AG09319 (cell line): ENCODE measurements around the gene CCDC198.
A peak's percentile ranks its signal among the peaks of the same experiment; 100 is the strongest.

ENCODE experiments used
- DNase-seq: peaks from one replicate; pipeline ENCODE4 v3.0.0-alpha.2; 2010; ENCODE audit warnings: low read depth; ENCODE audit errors: extremely low read depth
- CTCF ChIP-seq: IDR thresholded peaks from 2 replicates; pipeline ENCODE4 v1.5.1; 2011; ENCODE audit warnings: low read depth, mild to moderate bottlenecking, inconsistent platforms, low read length, moderate library complexity

The CCDC198 gene

GRCh38 chr14:57493467-57494181 is at the start of gene CCDC198:
CCDC198 (minus strand) TSS chr14:57493857; CDS start chr14:57493715, 142 bp downstream.
- no peak for TF ChIP-seq CTCF
- DNase-seq, result no peak

GRCh38 chr14:57533214-57533613 is 39.6 kb upstream of the CCDC198 start:
- peak; percentile 23 for TF ChIP-seq CTCF
- no peak for DNase-seq

GRCh38 chr14:57530571-57530970 is 36.9 kb upstream of the CCDC198 start:
- TF ChIP-seq CTCF, result no peak
- no peak for DNase-seq

- DNase-seq, result no peak
- no peak for TF ChIP-seq CTCF
These were observed 33.3 kb upstream of the CCDC198 start for GRCh38 chr14:57526942-57527341.

- TF ChIP-seq CTCF, result no peak
- no peak for DNase-seq
These were observed 25.4 kb upstream of the CCDC198 start for GRCh38 chr14:57519043-57519442.

- no peak for TF ChIP-seq CTCF
- DNase-seq, result no peak
These were observed 18.6 kb upstream of the CCDC198 start for GRCh38 chr14:57512220-57512619.

GRCh38 chr14:57508756-57509155 is 15.1 kb upstream of the CCDC198 start:
- no peak for DNase-seq
- TF ChIP-seq CTCF, result no peak
